ENCODE results near the gene NCKAP5L. TPM values are rescaled to one million over a fixed set of nuclear protein-coding genes. Genes with fewer than 3 reads are reported as not detected.
A peak's percentile ranks its signal among the peaks of the same experiment; 100 is the strongest.

NCKAP5L gene
- total and polyA plus RNA-seq, 2 experiments from 2014 or later, result 10.2 to 37.0 TPM

DNA sequence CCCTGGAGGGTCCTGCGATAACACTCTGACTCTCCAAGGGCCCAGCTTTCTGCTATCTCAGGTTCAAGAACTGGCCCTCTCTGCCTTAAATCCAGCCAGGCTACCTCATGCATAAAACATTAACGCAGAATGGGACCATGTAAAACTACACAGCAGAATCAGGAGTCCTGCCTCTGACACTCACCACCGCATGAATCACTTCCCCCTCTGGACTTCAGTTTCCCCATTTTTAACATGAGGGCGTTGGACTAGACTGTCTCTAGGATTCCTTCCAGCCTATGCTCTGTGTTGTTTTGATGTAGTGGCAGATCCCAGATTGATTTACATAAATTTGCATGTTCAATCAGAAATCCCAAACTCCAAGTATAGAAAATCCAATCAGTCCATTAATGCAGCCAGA, 3.3 kb downstream of the NCKAP5L start:
- peaks cover 7% of the 10 kb centered on the region for H3K36me3 Mint-ChIP-seq (ENCODE audit: low read depth)
- peak overlapping the region; percentile 13; the same call in 1 of the 3 replicates for H3K4me3 Mint-ChIP-seq
- H3K9me2 ChIP-seq (ENCODE audit: insufficient read depth), result no peaks in the 10 kb centered on the region
- 0 out of 2 replicates have a peak, but pooled peaks cover 6% of the 10 kb centered on the region for H3F3A ChIP-seq (replicated peaks; ENCODE audit: low read depth)
- H4K20me1 ChIP-seq (replicated peaks; ENCODE audit: insufficient read depth), result peaks cover 12% of the 10 kb centered on the region
- H3K9me3 Mint-ChIP-seq, result no peaks in the 10 kb centered on the region
- no peak overlapping the region for H3K27ac ChIP-seq (ENCODE audit: low read depth)
- peaks cover 77% of the 10 kb centered on the region for H3K79me2 ChIP-seq (replicated peaks; ENCODE audit: insufficient read depth)
- no peak overlapping the region for H3K27ac Mint-ChIP-seq
- peak overlapping the region; percentile 41 for H3K4me2 ChIP-seq
- ATAC-seq (no peak), DNase-seq (ENCODE audit: low spot score) (no peak)
- H3K27me3 Mint-ChIP-seq (ENCODE audit: insufficient read depth, low read depth, poor library complexity), result peaks cover 15% of the 10 kb centered on the region
- peaks cover 46% of the 10 kb centered on the region for H3K4me1 ChIP-seq (ENCODE audit: insufficient read depth)
- peaks cover 60% of the 10 kb centered on the region for H3K4me1 Mint-ChIP-seq
- no peaks in the 10 kb centered on the region for H3K27me3 ChIP-seq (ENCODE audit: insufficient read depth)
- no peak overlapping the region for H3K4me3 ChIP-seq
- TF ChIP-seq, protein P1, sequence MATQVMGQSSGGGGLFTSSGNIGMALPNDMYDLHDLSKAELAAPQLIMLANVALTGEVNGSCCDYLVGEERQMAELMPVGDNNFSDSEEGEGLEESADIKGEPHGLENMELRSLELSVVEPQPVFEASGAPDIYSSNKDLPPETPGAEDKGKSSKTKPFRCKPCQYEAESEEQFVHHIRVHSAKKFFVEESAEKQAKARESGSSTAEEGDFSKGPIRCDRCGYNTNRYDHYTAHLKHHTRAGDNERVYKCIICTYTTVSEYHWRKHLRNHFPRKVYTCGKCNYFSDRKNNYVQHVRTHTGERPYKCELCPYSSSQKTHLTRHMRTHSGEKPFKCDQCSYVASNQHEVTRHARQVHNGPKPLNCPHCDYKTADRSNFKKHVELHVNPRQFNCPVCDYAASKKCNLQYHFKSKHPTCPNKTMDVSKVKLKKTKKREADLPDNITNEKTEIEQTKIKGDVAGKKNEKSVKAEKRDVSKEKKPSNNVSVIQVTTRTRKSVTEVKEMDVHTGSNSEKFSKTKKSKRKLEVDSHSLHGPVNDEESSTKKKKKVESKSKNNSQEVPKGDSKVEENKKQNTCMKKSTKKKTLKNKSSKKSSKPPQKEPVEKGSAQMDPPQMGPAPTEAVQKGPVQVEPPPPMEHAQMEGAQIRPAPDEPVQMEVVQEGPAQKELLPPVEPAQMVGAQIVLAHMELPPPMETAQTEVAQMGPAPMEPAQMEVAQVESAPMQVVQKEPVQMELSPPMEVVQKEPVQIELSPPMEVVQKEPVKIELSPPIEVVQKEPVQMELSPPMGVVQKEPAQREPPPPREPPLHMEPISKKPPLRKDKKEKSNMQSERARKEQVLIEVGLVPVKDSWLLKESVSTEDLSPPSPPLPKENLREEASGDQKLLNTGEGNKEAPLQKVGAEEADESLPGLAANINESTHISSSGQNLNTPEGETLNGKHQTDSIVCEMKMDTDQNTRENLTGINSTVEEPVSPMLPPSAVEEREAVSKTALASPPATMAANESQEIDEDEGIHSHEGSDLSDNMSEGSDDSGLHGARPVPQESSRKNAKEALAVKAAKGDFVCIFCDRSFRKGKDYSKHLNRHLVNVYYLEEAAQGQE (IDR thresholded peaks at IDR 0.05; ENCODE audit: unreplicated experiment), result no peak
- no peak for TF ChIP-seq EZH2 (IDR thresholded peaks at IDR 0.05; ENCODE audit: low read depth, unreplicated experiment)
- TF ChIP-seq POLR2AphosphoS5 (IDR thresholded peaks at IDR 0.05; ENCODE audit: low read depth), result no peak
- TF ChIP-seq CREB1 (CRISPR knock-in tag; IDR thresholded peaks at IDR 0.05; ENCODE audit: low read depth), result no peak
- TF ChIP-seq, protein P2, sequence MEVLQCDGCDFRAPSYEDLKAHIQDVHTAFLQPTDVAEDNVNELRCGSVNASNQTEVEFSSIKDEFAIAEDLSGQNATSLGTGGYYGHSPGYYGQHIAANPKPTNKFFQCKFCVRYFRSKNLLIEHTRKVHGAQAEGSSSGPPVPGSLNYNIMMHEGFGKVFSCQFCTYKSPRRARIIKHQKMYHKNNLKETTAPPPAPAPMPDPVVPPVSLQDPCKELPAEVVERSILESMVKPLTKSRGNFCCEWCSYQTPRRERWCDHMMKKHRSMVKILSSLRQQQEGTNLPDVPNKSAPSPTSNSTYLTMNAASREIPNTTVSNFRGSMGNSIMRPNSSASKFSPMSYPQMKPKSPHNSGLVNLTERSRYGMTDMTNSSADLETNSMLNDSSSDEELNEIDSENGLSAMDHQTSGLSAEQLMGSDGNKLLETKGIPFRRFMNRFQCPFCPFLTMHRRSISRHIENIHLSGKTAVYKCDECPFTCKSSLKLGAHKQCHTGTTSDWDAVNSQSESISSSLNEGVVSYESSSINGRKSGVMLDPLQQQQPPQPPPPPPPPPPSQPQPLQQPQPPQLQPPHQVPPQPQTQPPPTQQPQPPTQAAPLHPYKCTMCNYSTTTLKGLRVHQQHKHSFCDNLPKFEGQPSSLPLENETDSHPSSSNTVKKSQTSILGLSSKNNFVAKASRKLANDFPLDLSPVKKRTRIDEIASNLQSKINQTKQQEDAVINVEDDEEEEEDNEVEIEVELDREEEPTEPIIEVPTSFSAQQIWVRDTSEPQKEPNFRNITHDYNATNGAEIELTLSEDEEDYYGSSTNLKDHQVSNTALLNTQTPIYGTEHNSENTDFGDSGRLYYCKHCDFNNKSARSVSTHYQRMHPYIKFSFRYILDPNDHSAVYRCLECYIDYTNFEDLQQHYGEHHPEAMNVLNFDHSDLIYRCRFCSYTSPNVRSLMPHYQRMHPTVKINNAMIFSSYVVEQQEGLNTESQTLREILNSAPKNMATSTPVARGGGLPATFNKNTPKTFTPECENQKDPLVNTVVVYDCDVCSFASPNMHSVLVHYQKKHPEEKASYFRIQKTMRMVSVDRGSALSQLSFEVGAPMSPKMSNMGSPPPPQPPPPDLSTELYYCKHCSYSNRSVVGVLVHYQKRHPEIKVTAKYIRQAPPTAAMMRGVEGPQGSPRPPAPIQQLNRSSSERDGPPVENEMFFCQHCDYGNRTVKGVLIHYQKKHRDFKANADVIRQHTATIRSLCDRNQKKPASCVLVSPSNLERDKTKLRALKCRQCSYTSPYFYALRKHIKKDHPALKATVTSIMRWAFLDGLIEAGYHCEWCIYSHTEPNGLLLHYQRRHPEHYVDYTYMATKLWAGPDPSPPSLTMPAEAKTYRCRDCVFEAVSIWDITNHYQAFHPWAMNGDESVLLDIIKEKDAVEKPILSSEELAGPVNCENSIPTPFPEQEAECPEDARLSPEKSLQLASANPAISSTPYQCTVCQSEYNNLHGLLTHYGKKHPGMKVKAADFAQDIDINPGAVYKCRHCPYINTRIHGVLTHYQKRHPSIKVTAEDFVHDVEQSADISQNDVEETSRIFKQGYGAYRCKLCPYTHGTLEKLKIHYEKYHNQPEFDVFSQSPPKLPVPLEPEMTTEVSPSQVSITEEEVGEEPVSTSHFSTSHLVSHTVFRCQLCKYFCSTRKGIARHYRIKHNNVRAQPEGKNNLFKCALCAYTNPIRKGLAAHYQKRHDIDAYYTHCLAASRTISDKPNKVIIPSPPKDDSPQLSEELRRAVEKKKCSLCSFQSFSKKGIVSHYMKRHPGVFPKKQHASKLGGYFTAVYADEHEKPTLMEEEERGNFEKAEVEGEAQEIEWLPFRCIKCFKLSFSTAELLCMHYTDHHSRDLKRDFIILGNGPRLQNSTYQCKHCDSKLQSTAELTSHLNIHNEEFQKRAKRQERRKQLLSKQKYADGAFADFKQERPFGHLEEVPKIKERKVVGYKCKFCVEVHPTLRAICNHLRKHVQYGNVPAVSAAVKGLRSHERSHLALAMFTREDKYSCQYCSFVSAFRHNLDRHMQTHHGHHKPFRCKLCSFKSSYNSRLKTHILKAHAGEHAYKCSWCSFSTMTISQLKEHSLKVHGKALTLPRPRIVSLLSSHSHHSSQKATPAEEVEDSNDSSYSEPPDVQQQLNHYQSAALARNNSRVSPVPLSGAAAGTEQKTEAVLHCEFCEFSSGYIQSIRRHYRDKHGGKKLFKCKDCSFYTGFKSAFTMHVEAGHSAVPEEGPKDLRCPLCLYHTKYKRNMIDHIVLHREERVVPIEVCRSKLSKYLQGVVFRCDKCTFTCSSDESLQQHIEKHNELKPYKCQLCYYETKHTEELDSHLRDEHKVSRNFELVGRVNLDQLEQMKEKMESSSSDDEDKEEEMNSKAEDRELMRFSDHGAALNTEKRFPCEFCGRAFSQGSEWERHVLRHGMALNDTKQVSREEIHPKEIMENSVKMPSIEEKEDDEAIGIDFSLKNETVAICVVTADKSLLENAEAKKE (CRISPR knock-in tag; IDR thresholded peaks at IDR 0.05), result no peak
- TF ChIP-seq EZH2phosphoT487 (IDR thresholded peaks at IDR 0.05; ENCODE audit: unreplicated experiment), result no peak
- TF ChIP-seq ZNF114 (CRISPR knock-in tag; IDR thresholded peaks at IDR 0.05), result no peak
- TF ChIP-seq, protein P3, sequence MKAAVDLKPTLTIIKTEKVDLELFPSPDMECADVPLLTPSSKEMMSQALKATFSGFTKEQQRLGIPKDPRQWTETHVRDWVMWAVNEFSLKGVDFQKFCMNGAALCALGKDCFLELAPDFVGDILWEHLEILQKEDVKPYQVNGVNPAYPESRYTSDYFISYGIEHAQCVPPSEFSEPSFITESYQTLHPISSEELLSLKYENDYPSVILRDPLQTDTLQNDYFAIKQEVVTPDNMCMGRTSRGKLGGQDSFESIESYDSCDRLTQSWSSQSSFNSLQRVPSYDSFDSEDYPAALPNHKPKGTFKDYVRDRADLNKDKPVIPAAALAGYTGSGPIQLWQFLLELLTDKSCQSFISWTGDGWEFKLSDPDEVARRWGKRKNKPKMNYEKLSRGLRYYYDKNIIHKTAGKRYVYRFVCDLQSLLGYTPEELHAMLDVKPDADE (IDR thresholded peaks at IDR 0.05), result no peak
- no peak for TF ChIP-seq NANOG (IDR thresholded peaks at IDR 0.05; ENCODE audit: borderline replicate concordance)
- TF ChIP-seq, protein P4, sequence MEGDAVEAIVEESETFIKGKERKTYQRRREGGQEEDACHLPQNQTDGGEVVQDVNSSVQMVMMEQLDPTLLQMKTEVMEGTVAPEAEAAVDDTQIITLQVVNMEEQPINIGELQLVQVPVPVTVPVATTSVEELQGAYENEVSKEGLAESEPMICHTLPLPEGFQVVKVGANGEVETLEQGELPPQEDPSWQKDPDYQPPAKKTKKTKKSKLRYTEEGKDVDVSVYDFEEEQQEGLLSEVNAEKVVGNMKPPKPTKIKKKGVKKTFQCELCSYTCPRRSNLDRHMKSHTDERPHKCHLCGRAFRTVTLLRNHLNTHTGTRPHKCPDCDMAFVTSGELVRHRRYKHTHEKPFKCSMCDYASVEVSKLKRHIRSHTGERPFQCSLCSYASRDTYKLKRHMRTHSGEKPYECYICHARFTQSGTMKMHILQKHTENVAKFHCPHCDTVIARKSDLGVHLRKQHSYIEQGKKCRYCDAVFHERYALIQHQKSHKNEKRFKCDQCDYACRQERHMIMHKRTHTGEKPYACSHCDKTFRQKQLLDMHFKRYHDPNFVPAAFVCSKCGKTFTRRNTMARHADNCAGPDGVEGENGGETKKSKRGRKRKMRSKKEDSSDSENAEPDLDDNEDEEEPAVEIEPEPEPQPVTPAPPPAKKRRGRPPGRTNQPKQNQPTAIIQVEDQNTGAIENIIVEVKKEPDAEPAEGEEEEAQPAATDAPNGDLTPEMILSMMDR (conservative IDR thresholded peaks at IDR 0.05; ENCODE audit: low read depth in 2 of 2), result no peak
- TF ChIP-seq JUNB (IDR thresholded peaks at IDR 0.05; ENCODE audit: unreplicated experiment), result no peak
- TF ChIP-seq STAT1 (IDR thresholded peaks at IDR 0.05; ENCODE audit: unreplicated experiment), result no peak
- no peaks in the 10 kb centered on the region for H3K36me3 ChIP-seq (ENCODE audit: insufficient read depth)
- no peak overlapping the region for H2AFZ ChIP-seq

Data from GM23338 (cell line).